ENCODE results near the gene ZNF367.

DNA sequence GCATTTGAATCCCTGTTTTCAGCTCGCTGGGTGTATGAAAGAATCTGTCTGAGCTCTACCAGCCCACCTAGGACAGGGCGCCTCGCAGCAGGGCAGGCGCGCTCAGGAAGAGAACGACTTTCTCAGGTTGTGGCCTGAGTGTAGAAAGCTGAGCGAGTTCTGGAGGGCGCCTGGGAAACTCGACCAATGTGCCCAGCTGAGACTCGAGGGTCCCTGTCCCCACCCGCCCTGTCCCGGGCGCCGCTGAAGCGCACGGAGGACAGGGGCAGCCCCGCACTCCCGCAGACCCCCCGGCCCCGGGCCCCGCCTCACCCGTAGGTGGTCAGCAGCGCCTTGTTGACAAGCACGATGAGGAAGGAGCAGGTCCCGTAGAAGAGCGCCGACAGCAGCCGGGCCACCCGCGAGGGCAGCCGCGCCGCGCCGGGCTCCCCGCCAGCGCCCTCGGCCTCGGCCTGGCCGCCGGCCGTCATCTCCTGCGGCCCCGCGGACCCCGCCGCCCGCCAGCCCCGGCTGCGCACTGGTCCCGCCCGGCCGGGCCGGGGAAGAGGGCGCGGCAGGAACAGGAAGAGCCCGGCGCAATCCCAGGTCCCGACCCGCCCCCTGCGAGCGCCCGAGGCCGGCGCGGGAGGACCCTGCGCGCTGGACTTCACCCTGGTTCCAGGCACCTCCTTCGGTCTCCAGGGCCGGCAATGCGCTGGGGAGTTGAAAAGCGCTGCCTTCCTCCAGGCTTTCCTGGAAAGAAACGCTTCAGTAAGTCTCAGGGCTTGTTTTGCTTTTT is 34.8 kb downstream of the ZNF367 start, which contains the start of gene SLC35D2:
- TF ChIP-seq, protein P1, sequence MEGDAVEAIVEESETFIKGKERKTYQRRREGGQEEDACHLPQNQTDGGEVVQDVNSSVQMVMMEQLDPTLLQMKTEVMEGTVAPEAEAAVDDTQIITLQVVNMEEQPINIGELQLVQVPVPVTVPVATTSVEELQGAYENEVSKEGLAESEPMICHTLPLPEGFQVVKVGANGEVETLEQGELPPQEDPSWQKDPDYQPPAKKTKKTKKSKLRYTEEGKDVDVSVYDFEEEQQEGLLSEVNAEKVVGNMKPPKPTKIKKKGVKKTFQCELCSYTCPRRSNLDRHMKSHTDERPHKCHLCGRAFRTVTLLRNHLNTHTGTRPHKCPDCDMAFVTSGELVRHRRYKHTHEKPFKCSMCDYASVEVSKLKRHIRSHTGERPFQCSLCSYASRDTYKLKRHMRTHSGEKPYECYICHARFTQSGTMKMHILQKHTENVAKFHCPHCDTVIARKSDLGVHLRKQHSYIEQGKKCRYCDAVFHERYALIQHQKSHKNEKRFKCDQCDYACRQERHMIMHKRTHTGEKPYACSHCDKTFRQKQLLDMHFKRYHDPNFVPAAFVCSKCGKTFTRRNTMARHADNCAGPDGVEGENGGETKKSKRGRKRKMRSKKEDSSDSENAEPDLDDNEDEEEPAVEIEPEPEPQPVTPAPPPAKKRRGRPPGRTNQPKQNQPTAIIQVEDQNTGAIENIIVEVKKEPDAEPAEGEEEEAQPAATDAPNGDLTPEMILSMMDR (IDR thresholded peaks at IDR 0.05), result no peak
- TF ChIP-seq EZH2 (IDR thresholded peaks at IDR 0.05) (no peak), EZH2phosphoT487 (IDR thresholded peaks at IDR 0.05) (no peak)
